ENCODE data around the gene SDK1.

SDK1 gene

GRCh38 chr7:4240042-4240441 is 939.0 kb downstream of the SDK1 start:
- Histone ChIP-seq H3K36me3 (ENCODE audit: insufficient read depth, low read length) (peaks cover 8% of the 10 kb centered on the region), H3K27ac (ENCODE audit: low read depth, low read length) (no peak overlapping the region), H3K4me3 (ENCODE audit: low read depth in 1 of 2, low read length in 2 of 2) (no peak overlapping the region), H3K4me1 (ENCODE audit: insufficient read depth, low read length) (no peaks in the 10 kb centered on the region), H3K27me3 (ENCODE audit: control insufficient read depth in 1 of 2, insufficient read depth in 2 of 2, low read length in 2 of 2) (no peaks in the 10 kb centered on the region), H3K9ac (ENCODE audit: low read length) (no peak overlapping the region), H3K9me3 (ENCODE audit: low read length) (peaks cover 3% of the 10 kb centered on the region)

GRCh38 chr7:4240520-4241303 is 939.7 kb downstream of the SDK1 start:
- no peaks in the 10 kb centered on the region for H3K4me1 ChIP-seq (ENCODE audit: insufficient read depth, low read length)
- H3K27ac ChIP-seq (ENCODE audit: low read depth, low read length), result no peak overlapping the region
- H3K36me3 ChIP-seq (ENCODE audit: insufficient read depth, low read length), result peaks cover 8% of the 10 kb centered on the region
- no peaks in the 10 kb centered on the region for H3K27me3 ChIP-seq (ENCODE audit: control insufficient read depth in 1 of 2, insufficient read depth in 2 of 2, low read length in 2 of 2)
- H3K9me3 ChIP-seq (ENCODE audit: low read length), result peaks cover 3% of the 10 kb centered on the region
- H3K4me3 ChIP-seq (ENCODE audit: low read depth in 1 of 2, low read length in 2 of 2), result no peak overlapping the region
- no peak overlapping the region for H3K9ac ChIP-seq (ENCODE audit: low read length)

GRCh38 chr7:4241304-4241612 is 940.2 kb downstream of the SDK1 start:
- Histone ChIP-seq H3K27ac (ENCODE audit: low read depth, low read length) (no peak overlapping the region), H3K27me3 (ENCODE audit: control insufficient read depth in 1 of 2, insufficient read depth in 2 of 2, low read length in 2 of 2) (no peaks in the 10 kb centered on the region), H3K9me3 (ENCODE audit: low read length) (peaks cover 3% of the 10 kb centered on the region), H3K4me1 (ENCODE audit: insufficient read depth, low read length) (no peaks in the 10 kb centered on the region), H3K36me3 (ENCODE audit: insufficient read depth, low read length) (peaks cover 8% of the 10 kb centered on the region), H3K9ac (ENCODE audit: low read length) (no peak overlapping the region), H3K4me3 (ENCODE audit: low read depth in 1 of 2, low read length in 2 of 2) (no peak overlapping the region)

GRCh38 chr7:4241791-4242190 is 940.7 kb downstream of the SDK1 start:
- H3K4me1 ChIP-seq (ENCODE audit: insufficient read depth, low read length), result no peaks in the 10 kb centered on the region
- peaks cover 8% of the 10 kb centered on the region for H3K36me3 ChIP-seq (ENCODE audit: insufficient read depth, low read length)
- no peak overlapping the region for H3K9ac ChIP-seq (ENCODE audit: low read length)
- H3K9me3 ChIP-seq (ENCODE audit: low read length), result peaks cover 3% of the 10 kb centered on the region
- H3K27me3 ChIP-seq (ENCODE audit: control insufficient read depth in 1 of 2, insufficient read depth in 2 of 2, low read length in 2 of 2), result no peaks in the 10 kb centered on the region
- no peak overlapping the region for H3K4me3 ChIP-seq (ENCODE audit: low read depth in 1 of 2, low read length in 2 of 2)
- no peak overlapping the region for H3K27ac ChIP-seq (ENCODE audit: low read depth, low read length)

- no peak overlapping the region for H3K27ac ChIP-seq (ENCODE audit: low read depth, low read length)
Measured at GRCh38 chr7:4242706-4243105, 941.7 kb downstream of the SDK1 start.

GRCh38 chr7:4244041-4244440 is 943.0 kb downstream of the SDK1 start:
- H3K9ac ChIP-seq (ENCODE audit: low read length), result no peak overlapping the region
- no peak overlapping the region for H3K27ac ChIP-seq (ENCODE audit: low read depth, low read length)
- H3K36me3 ChIP-seq (ENCODE audit: insufficient read depth, low read length), result peaks cover 13% of the 10 kb centered on the region
- peaks cover 3% of the 10 kb centered on the region for H3K9me3 ChIP-seq (ENCODE audit: low read length)
- H3K4me3 ChIP-seq (ENCODE audit: low read depth in 1 of 2, low read length in 2 of 2), result no peak overlapping the region
- no peaks in the 10 kb centered on the region for H3K27me3 ChIP-seq (ENCODE audit: control insufficient read depth in 1 of 2, insufficient read depth in 2 of 2, low read length in 2 of 2)
- no peaks in the 10 kb centered on the region for H3K4me1 ChIP-seq (ENCODE audit: insufficient read depth, low read length)

More at GRCh38 chr7:4242706-4243105, 941.7 kb downstream of the SDK1 start:
- Histone ChIP-seq H3K9ac (ENCODE audit: low read length) (no peak overlapping the region), H3K4me1 (ENCODE audit: insufficient read depth, low read length) (no peaks in the 10 kb centered on the region), H3K27me3 (ENCODE audit: control insufficient read depth in 1 of 2, insufficient read depth in 2 of 2, low read length in 2 of 2) (no peaks in the 10 kb centered on the region), H3K9me3 (ENCODE audit: low read length) (peaks cover 3% of the 10 kb centered on the region), H3K36me3 (ENCODE audit: insufficient read depth, low read length) (peaks cover 8% of the 10 kb centered on the region), H3K4me3 (ENCODE audit: low read depth in 1 of 2, low read length in 2 of 2) (no peak overlapping the region)

GRCh38 chr7:4244635-4245034 is 943.6 kb downstream of the SDK1 start:
- H3K9me3 ChIP-seq (ENCODE audit: low read length), result peaks cover 3% of the 10 kb centered on the region
- H3K4me3 ChIP-seq (ENCODE audit: low read depth in 1 of 2, low read length in 2 of 2), result no peak overlapping the region
- H3K27me3 ChIP-seq (ENCODE audit: control insufficient read depth in 1 of 2, insufficient read depth in 2 of 2, low read length in 2 of 2), result no peaks in the 10 kb centered on the region
- H3K4me1 ChIP-seq (ENCODE audit: insufficient read depth, low read length), result no peaks in the 10 kb centered on the region
- peaks cover 13% of the 10 kb centered on the region for H3K36me3 ChIP-seq (ENCODE audit: insufficient read depth, low read length)
- H3K9ac ChIP-seq (ENCODE audit: low read length), result no peak overlapping the region
- no peak overlapping the region for H3K27ac ChIP-seq (ENCODE audit: low read depth, low read length)

- H3K27ac ChIP-seq (ENCODE audit: low read depth, low read length), result no peak overlapping the region
- peaks cover 13% of the 10 kb centered on the region for H3K36me3 ChIP-seq (ENCODE audit: insufficient read depth, low read length)
Measured at GRCh38 chr7:4245135-4245865, 944.2 kb downstream of the SDK1 start.

GRCh38 chr7:4245866-4246470 is 944.9 kb downstream of the SDK1 start:
- no peaks in the 10 kb centered on the region for H3K4me1 ChIP-seq (ENCODE audit: insufficient read depth, low read length)
- peaks cover 3% of the 10 kb centered on the region for H3K9me3 ChIP-seq (ENCODE audit: low read length)
- no peak overlapping the region for H3K4me3 ChIP-seq (ENCODE audit: low read depth in 1 of 2, low read length in 2 of 2)
- H3K36me3 ChIP-seq (ENCODE audit: insufficient read depth, low read length), result peaks cover 13% of the 10 kb centered on the region
- H3K9ac ChIP-seq (ENCODE audit: low read length), result no peak overlapping the region
- H3K27me3 ChIP-seq (ENCODE audit: control insufficient read depth in 1 of 2, insufficient read depth in 2 of 2, low read length in 2 of 2), result no peaks in the 10 kb centered on the region
- H3K27ac ChIP-seq (ENCODE audit: low read depth, low read length), result no peak overlapping the region

More at GRCh38 chr7:4245135-4245865, 944.2 kb downstream of the SDK1 start:
- H3K4me3 ChIP-seq (ENCODE audit: low read depth in 1 of 2, low read length in 2 of 2), result no peak overlapping the region
- no peak overlapping the region for H3K9ac ChIP-seq (ENCODE audit: low read length)
- peaks cover 3% of the 10 kb centered on the region for H3K9me3 ChIP-seq (ENCODE audit: low read length)
- H3K4me1 ChIP-seq (ENCODE audit: insufficient read depth, low read length), result no peaks in the 10 kb centered on the region
- no peaks in the 10 kb centered on the region for H3K27me3 ChIP-seq (ENCODE audit: control insufficient read depth in 1 of 2, insufficient read depth in 2 of 2, low read length in 2 of 2)

GRCh38 chr7:4246536-4246935 is 945.5 kb downstream of the SDK1 start:
- H3K27ac ChIP-seq (ENCODE audit: low read depth, low read length), result no peak overlapping the region
- H3K4me1 ChIP-seq (ENCODE audit: insufficient read depth, low read length), result no peaks in the 10 kb centered on the region
- H3K9ac ChIP-seq (ENCODE audit: low read length), result no peak overlapping the region
- peaks cover 13% of the 10 kb centered on the region for H3K36me3 ChIP-seq (ENCODE audit: insufficient read depth, low read length)
- H3K9me3 ChIP-seq (ENCODE audit: low read length), result peaks cover 3% of the 10 kb centered on the region
- no peak overlapping the region for H3K4me3 ChIP-seq (ENCODE audit: low read depth in 1 of 2, low read length in 2 of 2)
- H3K27me3 ChIP-seq (ENCODE audit: control insufficient read depth in 1 of 2, insufficient read depth in 2 of 2, low read length in 2 of 2), result no peaks in the 10 kb centered on the region

GRCh38 chr7:4247106-4247876 is 946.2 kb downstream of the SDK1 start:
- peaks cover 13% of the 10 kb centered on the region for H3K36me3 ChIP-seq (ENCODE audit: insufficient read depth, low read length)
- peaks cover 3% of the 10 kb centered on the region for H3K9me3 ChIP-seq (ENCODE audit: low read length)
- H3K27me3 ChIP-seq (ENCODE audit: control insufficient read depth in 1 of 2, insufficient read depth in 2 of 2, low read length in 2 of 2), result no peaks in the 10 kb centered on the region

More at GRCh38 chr7:4247106-4247876, 946.2 kb downstream of the SDK1 start:
- H3K4me1 ChIP-seq (ENCODE audit: insufficient read depth, low read length), result no peaks in the 10 kb centered on the region
- no peak overlapping the region for H3K4me3 ChIP-seq (ENCODE audit: low read depth in 1 of 2, low read length in 2 of 2)
- no peak overlapping the region for H3K27ac ChIP-seq (ENCODE audit: low read depth, low read length)
- H3K9ac ChIP-seq (ENCODE audit: low read length), result no peak overlapping the region

All from muscle layer of colon (tissue), 2 donors.